ENCODE results near the gene CBLN1. TPM values are rescaled to one million over a fixed set of nuclear protein-coding genes. Genes with fewer than 3 reads are reported as not detected.
A peak's percentile ranks its signal among the peaks of the same experiment; 100 is the strongest.

The CBLN1 gene
- total RNA-seq, 1 experiment from 2014 or later = 5.6 TPM

GRCh38 chr16:49259330-49259729, 22.3 kb downstream of the CBLN1 start:
- Mint-ChIP-seq H3K27me3 (ENCODE audit: low read depth) (no peaks in the 10 kb centered on the region; the same call in none of the 2 replicates), H3K27ac (no peak overlapping the region), H3K4me3 (no peak overlapping the region), H3K36me3 (no peaks in the 10 kb centered on the region), H3K9me3 (peaks cover 14% of the 10 kb centered on the region), H3K4me1 (peaks cover 11% of the 10 kb centered on the region)
- DNase-seq (ENCODE audit: low spot score) (no peak), ATAC-seq (no peak)
- CTCF ChIA-PET = no interaction called here
- POLR2A ChIA-PET = no interaction called here
- TF ChIP-seq E2F4 (CRISPR knock-in tag; IDR thresholded peaks at IDR 0.05; ENCODE audit: borderline replicate concordance, low read depth) (no peak), ATF1 (CRISPR knock-in tag; IDR thresholded peaks at IDR 0.05) (no peak), USF2 (CRISPR knock-in tag; IDR thresholded peaks at IDR 0.05) (no peak), ZNF416 (CRISPR knock-in tag; IDR thresholded peaks at IDR 0.05) (no peak), FOXJ3 (CRISPR knock-in tag; IDR thresholded peaks at IDR 0.05; ENCODE audit: borderline replicate concordance) (no peak), JUN (CRISPR knock-in tag; IDR thresholded peaks at IDR 0.05) (no peak), TEAD4 (CRISPR knock-in tag; IDR thresholded peaks at IDR 0.05) (no peak), NR1H2 (CRISPR knock-in tag; IDR thresholded peaks at IDR 0.05) (no peak), FOXP1 (CRISPR knock-in tag; IDR thresholded peaks at IDR 0.05; ENCODE audit: borderline replicate concordance) (no peak)
- TF ChIP-seq, protein P1, sequence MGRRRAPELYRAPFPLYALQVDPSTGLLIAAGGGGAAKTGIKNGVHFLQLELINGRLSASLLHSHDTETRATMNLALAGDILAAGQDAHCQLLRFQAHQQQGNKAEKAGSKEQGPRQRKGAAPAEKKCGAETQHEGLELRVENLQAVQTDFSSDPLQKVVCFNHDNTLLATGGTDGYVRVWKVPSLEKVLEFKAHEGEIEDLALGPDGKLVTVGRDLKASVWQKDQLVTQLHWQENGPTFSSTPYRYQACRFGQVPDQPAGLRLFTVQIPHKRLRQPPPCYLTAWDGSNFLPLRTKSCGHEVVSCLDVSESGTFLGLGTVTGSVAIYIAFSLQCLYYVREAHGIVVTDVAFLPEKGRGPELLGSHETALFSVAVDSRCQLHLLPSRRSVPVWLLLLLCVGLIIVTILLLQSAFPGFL (CRISPR knock-in tag; IDR thresholded peaks at IDR 0.05; ENCODE audit: borderline replicate concordance) = no peak

DNA sequence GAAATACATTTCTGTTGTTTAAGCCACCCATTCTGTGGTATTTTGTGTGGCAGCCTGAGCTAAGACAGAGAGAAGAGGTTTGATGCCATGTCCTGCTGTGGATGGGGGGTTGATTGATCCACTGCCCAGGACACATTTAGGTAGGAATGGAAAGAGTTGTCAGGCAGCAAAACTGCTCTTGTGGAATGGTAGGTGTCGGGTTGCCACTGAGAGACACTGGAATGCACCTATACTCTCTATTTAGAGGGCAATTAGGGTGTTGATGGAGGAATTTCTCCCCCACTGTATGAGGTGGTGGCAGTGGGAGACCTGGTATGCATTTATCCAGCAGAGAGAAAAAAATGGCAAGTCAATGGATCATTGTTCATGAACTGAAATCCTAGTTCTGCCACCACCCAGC, 30.9 kb downstream of the CBLN1 start:
- POLR2A ChIA-PET = no interaction called here

More for the DNA sequence above, 30.9 kb downstream of the CBLN1 start:
- Mint-ChIP-seq H3K27ac (no peak overlapping the region), H3K27me3 (ENCODE audit: low read depth) (no peaks in the 10 kb centered on the region; the same call in 1 of the 2 replicates), H3K36me3 (no peaks in the 10 kb centered on the region), H3K9me3 (peaks cover 6% of the 10 kb centered on the region), H3K4me3 (no peak overlapping the region), H3K4me1 (peaks cover 30% of the 10 kb centered on the region)
- DNase-seq (ENCODE audit: low spot score) (no peak), ATAC-seq (peak; percentile 79)
- CTCF ChIA-PET = interaction anchor here (0.6 kb wide), 2 partner anchors 45 to 193 kb away, joined by 3 to 5 read pairs; no protein-coding TSS in a partner anchor
- TF ChIP-seq FOXJ3 (CRISPR knock-in tag; IDR thresholded peaks at IDR 0.05; ENCODE audit: borderline replicate concordance) (no peak), ZNF317 (CRISPR knock-in tag; IDR thresholded peaks at IDR 0.05; ENCODE audit: borderline replicate concordance, low read depth) (no peak), CREB1 (CRISPR knock-in tag; IDR thresholded peaks at IDR 0.05) (no peak), NR1H2 (CRISPR knock-in tag; IDR thresholded peaks at IDR 0.05) (no peak), SMAD3 (CRISPR knock-in tag; IDR thresholded peaks at IDR 0.05; ENCODE audit: borderline replicate concordance) (no peak), HMGA2 (CRISPR knock-in tag; IDR thresholded peaks at IDR 0.05) (no peak), SP1 (CRISPR knock-in tag; conservative IDR thresholded peaks at IDR 0.05) (no peak), ZNF671 (CRISPR knock-in tag; IDR thresholded peaks at IDR 0.05) (no peak), ELF4 (CRISPR knock-in tag; IDR thresholded peaks at IDR 0.05; ENCODE audit: low read depth) (no peak), TEAD4 (CRISPR knock-in tag; IDR thresholded peaks at IDR 0.05) (no peak), EMX1 (CRISPR knock-in tag; IDR thresholded peaks at IDR 0.05) (no peak), MXD4 (CRISPR knock-in tag; IDR thresholded peaks at IDR 0.05; ENCODE audit: borderline replicate concordance) (no peak), E2F5 (CRISPR knock-in tag; IDR thresholded peaks at IDR 0.05) (no peak)
- TF ChIP-seq, protein P2, sequence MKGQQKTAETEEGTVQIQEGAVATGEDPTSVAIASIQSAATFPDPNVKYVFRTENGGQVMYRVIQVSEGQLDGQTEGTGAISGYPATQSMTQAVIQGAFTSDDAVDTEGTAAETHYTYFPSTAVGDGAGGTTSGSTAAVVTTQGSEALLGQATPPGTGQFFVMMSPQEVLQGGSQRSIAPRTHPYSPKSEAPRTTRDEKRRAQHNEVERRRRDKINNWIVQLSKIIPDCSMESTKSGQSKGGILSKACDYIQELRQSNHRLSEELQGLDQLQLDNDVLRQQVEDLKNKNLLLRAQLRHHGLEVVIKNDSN (CRISPR knock-in tag; IDR thresholded peaks at IDR 0.05) = no peak
- TF ChIP-seq, protein P3, sequence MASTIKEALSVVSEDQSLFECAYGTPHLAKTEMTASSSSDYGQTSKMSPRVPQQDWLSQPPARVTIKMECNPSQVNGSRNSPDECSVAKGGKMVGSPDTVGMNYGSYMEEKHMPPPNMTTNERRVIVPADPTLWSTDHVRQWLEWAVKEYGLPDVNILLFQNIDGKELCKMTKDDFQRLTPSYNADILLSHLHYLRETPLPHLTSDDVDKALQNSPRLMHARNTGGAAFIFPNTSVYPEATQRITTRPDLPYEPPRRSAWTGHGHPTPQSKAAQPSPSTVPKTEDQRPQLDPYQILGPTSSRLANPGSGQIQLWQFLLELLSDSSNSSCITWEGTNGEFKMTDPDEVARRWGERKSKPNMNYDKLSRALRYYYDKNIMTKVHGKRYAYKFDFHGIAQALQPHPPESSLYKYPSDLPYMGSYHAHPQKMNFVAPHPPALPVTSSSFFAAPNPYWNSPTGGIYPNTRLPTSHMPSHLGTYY (CRISPR knock-in tag; IDR thresholded peaks at IDR 0.05) = no peak

All from WTC11 (cell line).